Mammary epithelial cell (primary cell): ENCODE measurements around the gene ASCC3.

ENCODE experiments used
- EZH2 ChIP-seq: IDR thresholded peaks from 2 replicates; pipeline ENCODE4 v1.6.1; 2012; ENCODE audit warnings: low read length, inconsistent platforms, borderline replicate concordance
- TF ChIP-seq, protein P1 (sequence below), 2 donors: IDR thresholded peaks in 1 of 2; conservative IDR thresholded peaks in 1 of 2; 2 replicates each; pipeline ENCODE4 v1.5.1; 2011 to 2012; ENCODE audit warnings: inconsistent platforms in 2 of 2, low read length in 2 of 2, mild to moderate bottlenecking in 2 of 2, control low read depth in 1 of 2, low read depth in 1 of 2; ENCODE audit not compliant: insufficient read depth in 1 of 2; ENCODE audit errors: extremely low read depth in 1 of 2

DNA sequence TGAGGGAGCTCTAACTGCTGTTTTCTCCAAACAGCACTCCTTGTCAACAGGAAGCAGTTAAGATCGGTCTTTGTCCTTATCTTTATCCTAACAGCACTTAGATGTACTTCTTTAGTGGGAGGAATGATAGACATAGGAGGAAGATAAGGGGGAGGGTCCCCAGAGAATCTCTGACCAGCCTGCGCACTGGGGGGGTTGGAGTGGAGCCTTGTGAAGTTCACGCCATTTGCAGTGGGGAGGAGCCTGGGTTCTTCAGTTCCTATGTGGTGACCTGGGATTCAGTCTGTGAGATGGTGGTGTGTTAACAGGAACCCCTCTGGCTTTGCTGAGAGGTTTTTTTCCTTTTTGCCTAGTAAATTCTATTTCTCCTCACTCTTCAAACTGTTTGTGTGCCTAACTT is 18.1 kb upstream of the ASCC3 start:
- no peak for TF ChIP-seq EZH2
- TF ChIP-seq, protein P1, sequence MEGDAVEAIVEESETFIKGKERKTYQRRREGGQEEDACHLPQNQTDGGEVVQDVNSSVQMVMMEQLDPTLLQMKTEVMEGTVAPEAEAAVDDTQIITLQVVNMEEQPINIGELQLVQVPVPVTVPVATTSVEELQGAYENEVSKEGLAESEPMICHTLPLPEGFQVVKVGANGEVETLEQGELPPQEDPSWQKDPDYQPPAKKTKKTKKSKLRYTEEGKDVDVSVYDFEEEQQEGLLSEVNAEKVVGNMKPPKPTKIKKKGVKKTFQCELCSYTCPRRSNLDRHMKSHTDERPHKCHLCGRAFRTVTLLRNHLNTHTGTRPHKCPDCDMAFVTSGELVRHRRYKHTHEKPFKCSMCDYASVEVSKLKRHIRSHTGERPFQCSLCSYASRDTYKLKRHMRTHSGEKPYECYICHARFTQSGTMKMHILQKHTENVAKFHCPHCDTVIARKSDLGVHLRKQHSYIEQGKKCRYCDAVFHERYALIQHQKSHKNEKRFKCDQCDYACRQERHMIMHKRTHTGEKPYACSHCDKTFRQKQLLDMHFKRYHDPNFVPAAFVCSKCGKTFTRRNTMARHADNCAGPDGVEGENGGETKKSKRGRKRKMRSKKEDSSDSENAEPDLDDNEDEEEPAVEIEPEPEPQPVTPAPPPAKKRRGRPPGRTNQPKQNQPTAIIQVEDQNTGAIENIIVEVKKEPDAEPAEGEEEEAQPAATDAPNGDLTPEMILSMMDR (conservative IDR thresholded peaks at IDR 0.05 in 1 of 2, IDR thresholded peaks at IDR 0.05 in 1 of 2; ENCODE audit: extremely low read depth in 1 of 2, insufficient read depth in 1 of 2, low read depth in 1 of 2, low read length in 2 of 2) = no peak
